ENCODE results near the gene CFHR1.
"Not testable (repeated sequence)": the region's sequence is repeated elsewhere in the genome, so short reads cannot be mapped to it uniquely, and the experiment has no call there.

CFHR1 gene
- long read RNA-seq = 0 reads

DNA sequence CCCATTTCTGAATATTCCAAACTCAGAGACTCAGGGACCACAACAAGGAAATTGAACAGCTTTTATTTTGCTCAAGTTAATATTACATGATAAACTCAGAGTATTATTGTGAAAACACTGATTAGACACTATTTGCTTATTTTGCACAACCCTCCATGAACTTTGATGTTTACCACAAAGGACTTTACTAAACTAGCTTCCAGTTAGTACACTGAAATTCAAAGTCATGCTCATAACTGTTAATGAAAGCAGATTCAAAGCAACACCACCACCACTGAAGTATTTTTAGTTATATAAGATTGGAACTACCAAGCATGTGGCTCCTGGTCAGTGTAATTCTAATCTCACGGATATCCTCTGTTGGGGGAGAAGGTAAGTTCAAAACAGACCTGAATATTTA, at the start of gene CFHR1:
Gene CFHR1 (plus strand): TSS at position 201 of the 400 bp plus-strand sequence. CDS start 114 bp downstream, at position 315.
- H3K27me3 ChIP-seq (ENCODE audit: insufficient read depth, poor library complexity, severe bottlenecking); H3K4me3 ChIP-seq (replicated peaks; ENCODE audit: insufficient read depth, low read length); DNase-seq (ENCODE audit: low read depth in 1 of 2, low spot score in 1 of 2); H3K27ac ChIP-seq (replicated peaks): not testable (repeated sequence)

DNA sequence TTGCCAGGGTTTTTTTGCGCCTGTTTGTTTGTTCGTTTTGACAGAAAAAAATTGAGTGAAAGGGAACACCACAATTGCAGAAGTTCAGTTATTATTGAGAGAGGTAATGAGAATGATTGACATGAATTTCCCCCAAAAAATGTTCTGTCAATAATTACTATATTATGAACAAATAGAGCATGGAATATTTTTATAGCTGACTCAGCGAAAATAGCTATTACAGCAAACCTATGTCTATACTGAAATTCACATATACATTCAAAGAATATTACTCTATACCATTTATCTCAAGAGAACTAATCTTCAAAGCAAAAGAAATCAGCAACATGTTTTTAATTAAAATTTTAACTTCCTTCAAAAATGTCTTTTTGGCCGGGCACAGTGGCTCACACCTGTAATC, 49.7 kb upstream of the CFHR1 start:
- DNase-seq (ENCODE audit: low read depth in 1 of 2, low spot score in 1 of 2); H3K27me3 ChIP-seq (ENCODE audit: insufficient read depth, poor library complexity, severe bottlenecking); H3K27ac ChIP-seq (replicated peaks); H3K4me3 ChIP-seq (replicated peaks; ENCODE audit: insufficient read depth, low read length): not testable (repeated sequence)

DNA sequence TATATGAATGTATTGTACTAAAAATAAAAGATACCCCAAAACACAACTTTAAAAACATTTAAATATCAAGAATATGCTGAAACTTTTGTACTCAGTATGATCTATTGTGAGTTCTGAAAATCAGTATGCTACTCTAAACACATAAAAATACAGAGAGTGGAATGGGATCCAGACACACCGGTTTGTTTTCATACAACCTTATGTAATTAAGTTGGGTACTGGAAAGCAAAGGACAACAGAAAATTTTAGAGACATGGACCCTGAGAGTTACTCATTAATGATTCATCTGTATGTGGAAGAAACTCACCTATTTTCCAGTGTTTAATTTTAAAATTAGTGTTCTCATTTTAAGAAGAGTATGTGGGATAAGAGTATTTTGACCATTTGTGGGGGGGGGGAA, 45.8 kb upstream of the CFHR1 start:
- no peak for TF ChIP-seq SPI1 (IDR thresholded peaks at IDR 0.05; ENCODE audit: borderline replicate concordance, low read depth)
- TF ChIP-seq POLR2AphosphoS5 (IDR thresholded peaks at IDR 0.05; ENCODE audit: low read depth) = no peak
- TF ChIP-seq, protein P1, sequence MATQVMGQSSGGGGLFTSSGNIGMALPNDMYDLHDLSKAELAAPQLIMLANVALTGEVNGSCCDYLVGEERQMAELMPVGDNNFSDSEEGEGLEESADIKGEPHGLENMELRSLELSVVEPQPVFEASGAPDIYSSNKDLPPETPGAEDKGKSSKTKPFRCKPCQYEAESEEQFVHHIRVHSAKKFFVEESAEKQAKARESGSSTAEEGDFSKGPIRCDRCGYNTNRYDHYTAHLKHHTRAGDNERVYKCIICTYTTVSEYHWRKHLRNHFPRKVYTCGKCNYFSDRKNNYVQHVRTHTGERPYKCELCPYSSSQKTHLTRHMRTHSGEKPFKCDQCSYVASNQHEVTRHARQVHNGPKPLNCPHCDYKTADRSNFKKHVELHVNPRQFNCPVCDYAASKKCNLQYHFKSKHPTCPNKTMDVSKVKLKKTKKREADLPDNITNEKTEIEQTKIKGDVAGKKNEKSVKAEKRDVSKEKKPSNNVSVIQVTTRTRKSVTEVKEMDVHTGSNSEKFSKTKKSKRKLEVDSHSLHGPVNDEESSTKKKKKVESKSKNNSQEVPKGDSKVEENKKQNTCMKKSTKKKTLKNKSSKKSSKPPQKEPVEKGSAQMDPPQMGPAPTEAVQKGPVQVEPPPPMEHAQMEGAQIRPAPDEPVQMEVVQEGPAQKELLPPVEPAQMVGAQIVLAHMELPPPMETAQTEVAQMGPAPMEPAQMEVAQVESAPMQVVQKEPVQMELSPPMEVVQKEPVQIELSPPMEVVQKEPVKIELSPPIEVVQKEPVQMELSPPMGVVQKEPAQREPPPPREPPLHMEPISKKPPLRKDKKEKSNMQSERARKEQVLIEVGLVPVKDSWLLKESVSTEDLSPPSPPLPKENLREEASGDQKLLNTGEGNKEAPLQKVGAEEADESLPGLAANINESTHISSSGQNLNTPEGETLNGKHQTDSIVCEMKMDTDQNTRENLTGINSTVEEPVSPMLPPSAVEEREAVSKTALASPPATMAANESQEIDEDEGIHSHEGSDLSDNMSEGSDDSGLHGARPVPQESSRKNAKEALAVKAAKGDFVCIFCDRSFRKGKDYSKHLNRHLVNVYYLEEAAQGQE (IDR thresholded peaks at IDR 0.05; ENCODE audit: insufficient replicate concordance, low read depth) = no peak
- TF ChIP-seq, protein P2, sequence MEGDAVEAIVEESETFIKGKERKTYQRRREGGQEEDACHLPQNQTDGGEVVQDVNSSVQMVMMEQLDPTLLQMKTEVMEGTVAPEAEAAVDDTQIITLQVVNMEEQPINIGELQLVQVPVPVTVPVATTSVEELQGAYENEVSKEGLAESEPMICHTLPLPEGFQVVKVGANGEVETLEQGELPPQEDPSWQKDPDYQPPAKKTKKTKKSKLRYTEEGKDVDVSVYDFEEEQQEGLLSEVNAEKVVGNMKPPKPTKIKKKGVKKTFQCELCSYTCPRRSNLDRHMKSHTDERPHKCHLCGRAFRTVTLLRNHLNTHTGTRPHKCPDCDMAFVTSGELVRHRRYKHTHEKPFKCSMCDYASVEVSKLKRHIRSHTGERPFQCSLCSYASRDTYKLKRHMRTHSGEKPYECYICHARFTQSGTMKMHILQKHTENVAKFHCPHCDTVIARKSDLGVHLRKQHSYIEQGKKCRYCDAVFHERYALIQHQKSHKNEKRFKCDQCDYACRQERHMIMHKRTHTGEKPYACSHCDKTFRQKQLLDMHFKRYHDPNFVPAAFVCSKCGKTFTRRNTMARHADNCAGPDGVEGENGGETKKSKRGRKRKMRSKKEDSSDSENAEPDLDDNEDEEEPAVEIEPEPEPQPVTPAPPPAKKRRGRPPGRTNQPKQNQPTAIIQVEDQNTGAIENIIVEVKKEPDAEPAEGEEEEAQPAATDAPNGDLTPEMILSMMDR (IDR thresholded peaks at IDR 0.05; ENCODE audit: insufficient read depth, low read length) = no peak
- TF ChIP-seq GABPA (IDR thresholded peaks at IDR 0.05; ENCODE audit: low read depth) = no peak
- H3K27ac ChIP-seq (replicated peaks) = no peak overlapping the region
- no peak for DNase-seq (ENCODE audit: low read depth in 1 of 2, low spot score in 1 of 2)
- no peaks in the 10 kb centered on the region for H3K27me3 ChIP-seq (ENCODE audit: insufficient read depth, poor library complexity, severe bottlenecking)
- no peak overlapping the region for H3K4me3 ChIP-seq (replicated peaks; ENCODE audit: insufficient read depth, low read length)

DNA sequence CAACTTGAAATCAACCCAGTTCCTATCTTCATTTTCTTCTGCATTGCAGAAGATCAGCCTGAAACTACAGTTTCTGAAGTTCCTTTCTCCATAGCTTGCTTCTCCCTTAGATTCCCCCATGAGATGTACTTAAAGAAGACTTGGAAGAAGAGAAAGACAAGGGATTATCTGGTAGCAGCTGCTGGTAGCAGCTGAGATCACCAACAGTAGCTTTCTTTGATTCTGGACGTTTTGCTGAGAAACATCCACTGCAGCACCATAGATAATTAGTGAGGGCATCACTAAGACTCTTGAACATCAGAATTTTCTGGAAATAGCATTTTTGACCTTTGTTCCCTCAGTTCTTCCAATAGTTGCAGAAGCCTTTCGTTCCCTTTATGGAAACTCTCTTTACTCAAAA, 45.4 kb upstream of the CFHR1 start:
- no peak overlapping the region for H3K4me3 ChIP-seq (replicated peaks; ENCODE audit: insufficient read depth, low read length)
- no peak for DNase-seq (ENCODE audit: low read depth in 1 of 2, low spot score in 1 of 2)
- TF ChIP-seq POLR2AphosphoS5 (IDR thresholded peaks at IDR 0.05; ENCODE audit: low read depth) (no peak), SPI1 (IDR thresholded peaks at IDR 0.05; ENCODE audit: borderline replicate concordance, low read depth) (no peak), GABPA (IDR thresholded peaks at IDR 0.05; ENCODE audit: low read depth) (no peak)
- TF ChIP-seq, protein P1 (IDR thresholded peaks at IDR 0.05; ENCODE audit: insufficient replicate concordance, low read depth) = no peak
- TF ChIP-seq, protein P2 (IDR thresholded peaks at IDR 0.05; ENCODE audit: insufficient read depth, low read length) = no peak
- no peaks in the 10 kb centered on the region for H3K27me3 ChIP-seq (ENCODE audit: insufficient read depth, poor library complexity, severe bottlenecking)
- no peak overlapping the region for H3K27ac ChIP-seq (replicated peaks)

DNA sequence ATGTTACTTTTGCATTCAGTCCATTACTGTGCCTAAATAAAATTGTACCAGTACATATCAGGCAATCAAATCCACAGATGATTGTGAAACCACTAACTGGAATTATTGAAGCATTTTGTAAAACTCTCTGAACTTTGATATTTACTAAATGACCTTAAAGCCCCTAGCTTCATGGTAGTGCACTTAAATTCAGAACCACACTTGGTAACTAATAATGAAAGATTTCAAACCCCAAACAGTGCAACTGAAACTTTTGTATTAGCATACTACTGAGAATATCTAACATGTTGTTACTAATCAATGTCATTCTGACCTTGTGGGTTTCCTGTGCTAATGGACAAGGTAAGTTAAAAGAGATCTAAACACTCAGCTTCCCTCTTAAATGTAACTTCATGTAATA, 44.9 kb upstream of the CFHR1 start, which contains the start of gene CFHR3:
Gene CFHR3 (plus strand): TSS at position 238 of the 400 bp plus-strand sequence. CDS start 47 bp downstream, at position 285.
- Histone ChIP-seq H3K27me3 (ENCODE audit: insufficient read depth, poor library complexity, severe bottlenecking) (no peaks in the 10 kb centered on the region), H3K27ac (replicated peaks) (no peak within 1 kb of the TSS), H3K4me3 (replicated peaks; ENCODE audit: insufficient read depth, low read length) (no peak within 1 kb of the TSS)
- TF ChIP-seq, protein P1 (IDR thresholded peaks at IDR 0.05; ENCODE audit: insufficient replicate concordance, low read depth) = no peak
- TF ChIP-seq GABPA (IDR thresholded peaks at IDR 0.05; ENCODE audit: low read depth) (no peak), SPI1 (IDR thresholded peaks at IDR 0.05; ENCODE audit: borderline replicate concordance, low read depth) (no peak), POLR2AphosphoS5 (IDR thresholded peaks at IDR 0.05; ENCODE audit: low read depth) (no peak)
- TF ChIP-seq, protein P2 (IDR thresholded peaks at IDR 0.05; ENCODE audit: insufficient read depth, low read length) = no peak
- no peak for DNase-seq (ENCODE audit: low read depth in 1 of 2, low spot score in 1 of 2)

Measured in HL-60 (cell line).